HG03558 (cell line): Measurements from ENCODE around the gene IFNGR2.
A peak's percentile ranks its signal among the peaks of the same experiment; 100 is the strongest.
"Not testable (repeated sequence)": the region's sequence is repeated elsewhere in the genome, so short reads cannot be mapped to it uniquely, and the experiment has no call there.

ENCODE experiments used
- ATAC-seq: cut with Tn5 transposase; IDR thresholded peaks from one replicate; pipeline ENCODE4 v1.9.1; 2021; ENCODE audit warnings: moderate number of reproducible peaks; ENCODE audit not compliant: unreplicated experiment; ENCODE audit errors: extremely low read depth

IFNGR2 gene

DNA sequence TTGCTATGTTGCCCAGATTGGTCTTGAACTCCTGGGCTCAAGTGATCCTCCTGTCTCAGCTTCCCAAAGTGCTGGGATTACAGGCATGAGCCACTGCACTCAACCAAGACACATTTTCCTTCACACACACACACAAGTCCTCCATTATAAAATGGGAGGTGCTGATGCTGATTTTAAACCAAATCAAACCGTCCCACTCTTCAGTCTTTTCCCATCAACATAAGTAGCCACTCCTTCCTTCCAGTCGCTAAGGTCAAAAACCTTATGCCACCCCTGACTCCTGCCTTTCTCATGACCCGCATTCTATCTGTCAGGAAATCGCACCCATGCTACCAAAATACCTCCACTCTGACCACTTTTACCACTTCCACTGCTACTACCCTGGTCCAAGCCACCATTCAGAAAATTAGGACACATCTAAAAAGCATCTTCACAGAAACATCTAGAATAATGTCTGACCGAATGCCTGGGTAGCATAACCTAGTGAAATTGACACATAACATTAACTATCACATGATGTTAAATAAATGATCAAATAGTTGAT, 28.0 kb upstream of the IFNGR2 start:
- no peak for ATAC-seq

DNA sequence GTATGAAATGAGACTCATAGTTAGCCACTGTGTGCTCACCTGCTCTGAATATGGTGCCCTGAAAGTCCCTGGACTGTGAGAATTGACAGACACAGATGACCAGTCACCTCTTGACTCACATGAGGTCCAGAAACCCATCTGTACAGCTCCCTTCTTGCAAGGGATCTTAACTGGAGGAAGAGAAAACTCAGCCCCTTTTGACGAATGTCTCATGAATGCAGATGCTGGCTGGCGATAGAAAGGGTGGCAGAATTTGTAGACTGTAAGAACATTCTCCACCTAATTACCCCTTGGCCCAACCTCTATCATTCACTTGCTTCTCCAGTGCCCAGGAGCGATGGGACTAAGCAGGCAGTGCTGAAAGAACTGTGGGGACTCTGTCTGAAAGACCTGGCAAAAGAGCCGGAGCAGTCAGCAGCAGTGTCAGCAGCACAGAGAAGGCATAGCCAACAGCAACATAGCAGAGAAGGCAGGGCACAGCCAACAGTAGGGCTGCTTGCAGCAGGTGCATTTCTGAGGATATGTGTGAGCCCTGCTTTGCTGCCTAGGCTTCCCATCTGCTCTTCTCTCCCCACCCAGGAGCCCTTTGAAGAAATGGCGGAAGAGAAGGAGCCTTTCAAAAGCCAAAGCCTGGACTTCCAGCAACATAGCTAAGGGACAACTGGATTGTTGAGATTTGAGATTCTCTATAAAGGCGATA, 25.8 kb upstream of the IFNGR2 start:
- ATAC-seq, result no peak

DNA sequence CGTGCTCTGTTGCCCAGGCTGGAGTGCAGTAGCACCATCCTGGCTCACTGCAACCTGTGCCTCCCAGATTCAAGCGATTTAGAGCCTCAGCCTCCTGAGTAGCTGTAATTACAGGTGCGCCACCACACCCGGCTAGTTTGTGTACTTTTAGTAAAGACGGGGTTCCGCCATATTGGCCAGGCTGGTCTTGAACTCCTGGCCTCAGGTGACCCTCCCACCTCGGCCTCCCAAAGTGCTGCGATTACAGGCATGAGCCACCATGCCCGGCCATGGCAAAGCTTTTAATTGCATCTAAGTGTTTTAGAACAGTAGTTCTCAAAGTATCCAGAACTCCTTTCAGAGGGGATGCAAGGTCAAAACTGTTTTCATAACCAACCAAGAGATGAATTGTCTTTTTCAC, 25.1 kb upstream of the IFNGR2 start:
- no peak for ATAC-seq

DNA sequence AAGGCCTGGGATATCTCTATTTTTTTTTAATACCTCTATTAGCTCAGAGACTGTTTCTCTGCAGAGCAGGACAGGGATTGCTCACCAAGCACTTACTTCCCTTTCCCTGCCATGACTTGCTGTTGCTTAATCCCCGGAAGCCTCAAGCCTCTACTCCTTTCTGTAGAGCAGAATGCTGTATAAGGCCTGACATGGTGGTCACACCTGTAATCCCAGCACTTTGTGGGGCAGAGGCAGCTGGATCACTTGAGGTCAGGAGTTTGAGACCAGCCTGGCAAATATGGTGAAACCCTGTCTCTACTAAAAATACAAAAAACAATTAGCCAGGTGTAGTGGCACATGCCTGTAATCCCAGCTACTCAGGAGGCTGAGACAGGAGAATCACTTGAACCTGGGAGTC, 23.3 kb upstream of the IFNGR2 start:
- ATAC-seq, result not testable (repeated sequence)

DNA sequence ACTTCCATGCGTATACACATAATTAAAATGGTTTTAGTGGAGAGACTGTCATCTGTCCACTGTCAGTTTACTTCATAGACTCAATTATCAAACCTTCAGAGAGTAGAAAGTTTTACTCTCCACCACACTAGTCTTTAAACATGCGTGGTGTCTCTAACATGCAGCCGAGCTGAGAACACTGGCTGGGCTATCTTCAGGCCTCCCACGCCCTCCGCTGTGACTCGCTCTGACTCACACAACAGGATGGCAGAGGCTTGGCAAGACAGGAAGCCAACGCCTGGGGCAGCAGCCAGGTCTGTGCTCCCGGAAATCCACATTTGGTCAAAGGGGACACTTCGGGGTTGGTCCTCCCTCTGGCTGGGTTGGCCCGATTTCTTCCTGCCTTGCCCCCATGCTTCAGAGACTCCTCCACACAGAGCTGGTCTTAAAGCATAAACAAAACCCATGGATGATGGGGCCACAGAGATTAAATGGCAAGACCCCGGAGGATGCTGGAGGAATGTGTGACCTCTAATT, 22.7 kb upstream of the IFNGR2 start:
- peak; percentile 34 for ATAC-seq

DNA sequence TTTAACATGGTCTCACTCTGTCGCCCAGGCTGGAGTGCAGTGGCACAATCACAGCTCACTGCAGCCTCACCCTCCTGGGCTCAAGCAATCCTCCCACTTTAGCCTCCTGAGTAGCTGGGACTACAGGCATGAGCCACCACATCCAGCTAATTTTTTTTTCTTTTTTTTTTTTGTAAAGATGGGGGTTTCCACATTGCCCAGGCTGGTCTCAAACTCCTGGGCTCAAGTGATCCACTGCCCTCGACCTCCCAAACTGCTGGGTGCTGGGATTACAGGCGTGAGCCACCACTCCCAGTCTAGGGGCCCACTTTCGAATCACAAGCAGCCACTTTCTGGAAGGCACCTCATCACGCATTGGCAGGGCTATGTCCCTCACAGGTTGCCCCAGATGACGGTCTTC, 21.8 kb upstream of the IFNGR2 start:
- not testable (repeated sequence) for ATAC-seq

DNA sequence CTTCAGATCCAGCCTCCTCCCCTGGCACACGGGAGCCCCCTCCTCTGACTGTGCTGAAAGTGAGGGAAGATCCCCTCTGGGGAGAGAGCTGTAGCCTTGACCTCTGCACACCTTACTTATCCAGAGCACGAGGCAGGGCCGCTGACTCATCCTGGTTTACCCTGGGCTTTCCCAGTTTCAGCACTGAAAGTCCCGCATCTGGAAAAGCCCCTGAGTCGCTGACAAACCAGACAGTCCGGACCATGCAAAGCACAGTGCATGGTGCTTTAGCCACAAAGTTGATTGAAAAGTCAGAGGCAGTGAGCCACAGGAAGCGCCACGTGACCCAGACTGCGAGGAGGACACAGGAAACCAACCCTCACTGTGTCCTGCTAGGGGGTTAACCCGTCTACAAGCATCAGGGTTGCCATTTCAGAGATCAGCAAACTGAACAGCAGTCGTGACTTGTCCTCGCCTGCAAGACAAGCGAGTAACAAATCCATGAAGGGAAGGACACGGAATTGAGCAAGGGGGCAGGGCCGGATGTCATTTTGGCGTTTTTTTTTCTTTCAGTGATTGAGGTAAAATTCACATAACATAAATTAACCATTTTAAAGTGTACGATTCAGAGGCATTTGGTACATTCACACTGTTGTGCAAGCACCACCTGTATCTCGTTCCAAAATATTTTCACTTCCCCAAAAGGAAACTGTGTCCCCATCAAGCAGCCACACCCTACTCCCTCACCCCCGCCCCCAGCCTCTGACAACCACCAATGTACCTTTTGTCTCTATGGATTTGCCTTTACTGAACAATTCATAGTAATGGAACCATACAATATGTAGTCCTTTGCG, 19.9 kb upstream of the IFNGR2 start:
- peak; percentile 39 for ATAC-seq

DNA sequence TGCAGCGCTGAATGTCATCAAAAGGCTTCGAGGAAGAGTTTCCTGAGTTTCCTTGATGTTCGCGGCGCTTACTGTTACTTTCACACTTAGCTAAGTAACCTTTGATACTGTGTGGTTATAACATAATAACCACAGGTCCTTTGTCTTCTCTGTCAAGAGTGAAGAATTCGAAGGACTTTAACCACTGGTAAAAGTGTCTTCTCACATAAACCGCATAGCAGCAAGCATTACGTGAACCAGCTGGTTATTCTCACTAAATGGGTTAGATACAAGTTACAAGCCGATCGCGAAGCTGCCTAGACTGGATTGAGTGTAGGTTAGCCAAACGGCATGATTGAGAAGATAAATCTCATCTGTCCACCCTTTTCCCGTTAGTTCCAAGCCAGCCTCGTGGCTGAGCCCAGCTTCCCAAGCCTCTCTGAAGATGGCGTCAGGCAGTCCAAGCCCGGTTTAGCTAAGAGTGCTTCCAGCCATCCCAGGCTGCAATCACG, 18.3 kb upstream of the IFNGR2 start:
- no peak for ATAC-seq

DNA sequence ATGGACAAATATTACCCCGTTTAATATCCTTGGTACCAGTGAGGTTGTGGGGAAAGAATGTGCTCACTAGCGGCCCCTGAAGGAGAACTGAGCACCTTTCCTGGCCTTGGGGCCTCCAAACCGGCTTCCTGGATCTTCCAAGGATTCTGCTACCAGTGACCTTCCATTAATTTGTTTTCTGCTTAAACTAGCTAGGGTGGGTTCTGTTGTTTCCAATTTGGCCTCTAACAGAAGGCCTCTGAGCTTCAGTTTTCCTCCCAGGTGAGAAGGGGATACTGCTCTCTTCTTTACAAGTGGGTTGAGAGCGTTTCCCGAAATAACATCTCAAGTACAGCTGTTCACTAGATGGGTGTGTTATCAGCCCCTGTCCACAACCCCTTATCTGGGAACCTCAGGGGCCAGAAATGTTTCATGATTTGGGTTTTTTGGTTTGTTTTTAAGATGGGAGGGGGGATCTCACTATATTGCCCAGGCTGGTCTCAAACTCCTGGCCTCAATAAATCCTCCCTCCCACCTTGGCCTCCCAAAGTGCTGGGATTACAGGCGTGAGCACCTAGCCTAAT, 16.9 kb upstream of the IFNGR2 start:
- no peak for ATAC-seq

DNA sequence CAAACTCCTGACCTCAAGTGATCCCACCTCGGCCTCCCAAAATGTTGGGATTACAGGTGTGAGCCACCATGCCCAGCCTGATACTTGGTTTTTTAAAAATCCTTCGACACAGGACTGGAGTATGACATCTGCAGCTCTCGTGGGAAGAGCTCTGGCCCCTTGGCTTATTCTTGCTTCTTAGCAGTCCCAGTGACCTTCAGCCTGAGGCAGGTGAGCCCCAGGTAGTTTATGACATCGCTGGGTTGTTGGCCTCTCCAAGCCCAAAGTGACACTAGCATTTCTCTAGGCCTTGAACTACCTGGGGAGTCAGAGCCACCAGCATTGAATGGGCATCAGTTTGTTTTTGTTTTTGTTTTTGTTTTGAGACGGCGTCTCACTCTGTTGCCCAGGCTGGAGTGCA, 15.9 kb upstream of the IFNGR2 start:
- ATAC-seq, result no peak

DNA sequence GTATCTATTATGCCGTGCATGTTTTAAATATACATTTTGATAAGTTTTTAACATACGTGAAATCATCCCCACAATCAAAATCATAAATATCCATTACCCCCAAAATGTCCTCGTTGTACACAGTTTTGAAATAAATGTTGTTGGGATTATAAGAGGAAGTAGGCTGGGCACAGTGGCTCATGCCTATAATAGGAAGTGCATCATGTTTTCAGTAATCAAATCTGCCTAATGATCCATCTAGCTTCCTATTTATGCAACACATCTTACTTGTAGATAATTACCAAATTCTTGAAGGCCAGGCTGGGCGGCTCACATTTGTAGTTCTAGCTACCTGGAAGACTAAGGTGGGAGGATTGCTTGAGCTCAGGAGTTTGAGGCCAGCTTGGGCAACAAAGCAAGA, 15.0 kb upstream of the IFNGR2 start:
- no peak for ATAC-seq

DNA sequence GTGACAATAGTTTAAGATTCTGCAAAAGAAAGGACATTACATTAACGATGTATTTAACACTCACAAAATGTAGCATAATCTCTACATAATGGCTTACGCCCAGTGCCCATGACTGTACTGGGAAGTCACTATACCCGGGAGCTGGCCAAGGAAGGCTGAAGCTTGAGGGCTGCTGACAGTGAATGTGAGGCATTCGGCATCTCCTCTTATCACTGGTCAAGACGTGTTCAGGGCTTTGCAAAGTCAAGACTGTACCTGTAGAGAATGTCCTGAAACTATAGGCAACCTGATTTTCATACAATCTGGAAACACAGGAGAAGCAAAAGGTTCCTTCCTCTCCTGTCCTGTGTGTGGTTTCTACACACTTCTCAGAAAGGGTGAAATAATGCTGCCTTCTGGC, 12.7 kb upstream of the IFNGR2 start:
- no peak for ATAC-seq

DNA sequence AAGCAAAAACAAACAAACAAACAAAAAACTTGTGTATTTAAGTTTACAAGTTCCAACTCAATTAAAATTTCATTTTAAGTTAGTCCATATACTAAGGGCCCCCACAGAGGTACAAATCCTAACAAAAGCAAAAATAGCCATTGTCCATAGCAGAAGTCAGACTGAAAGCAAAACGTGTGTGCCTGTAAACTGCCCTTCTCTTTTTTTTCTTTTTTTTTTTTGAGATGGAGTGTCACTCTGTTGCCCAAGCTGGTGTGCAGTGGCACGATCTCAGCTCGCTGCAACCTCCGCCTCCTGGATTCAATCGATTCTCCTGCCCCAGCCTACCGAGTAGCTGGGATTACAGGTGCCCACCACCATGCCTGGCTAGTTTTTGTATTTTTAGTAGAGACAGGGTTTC, 11.6 kb upstream of the IFNGR2 start:
- ATAC-seq, result no peak

DNA sequence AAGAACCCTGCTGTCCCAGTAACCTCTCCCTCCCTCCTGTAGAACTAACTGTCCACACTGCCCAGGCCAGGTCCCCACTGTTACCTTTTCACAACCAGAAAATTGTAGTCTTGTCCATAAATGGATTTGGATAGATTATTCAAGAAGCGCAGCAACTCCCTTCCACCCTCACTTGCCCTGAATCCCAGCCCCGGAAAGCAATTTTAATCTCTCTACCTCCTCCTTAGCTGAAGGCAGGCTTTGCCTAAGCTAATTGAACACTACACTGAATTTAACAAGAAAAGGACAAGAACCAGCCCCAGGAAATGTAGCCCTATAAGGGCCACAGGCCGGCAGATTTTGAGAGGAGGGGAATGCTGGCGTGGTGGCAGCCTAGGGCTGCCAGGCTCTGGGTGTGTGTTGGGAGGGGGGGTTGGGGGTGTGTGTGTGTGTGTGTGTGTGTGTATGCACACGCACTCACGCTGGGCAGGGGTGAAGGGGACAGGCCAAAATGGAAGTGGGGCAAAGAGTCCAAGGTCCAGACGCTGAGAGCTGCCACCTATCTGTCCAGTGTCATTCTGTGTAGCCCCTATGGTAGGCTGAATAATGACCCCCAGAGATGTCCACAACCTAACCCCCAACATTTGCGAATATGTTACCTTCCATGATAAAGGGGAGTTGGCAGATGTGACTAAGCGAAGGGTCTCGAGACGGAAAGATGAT, 10.8 kb upstream of the IFNGR2 start:
- ATAC-seq, result no peak

DNA sequence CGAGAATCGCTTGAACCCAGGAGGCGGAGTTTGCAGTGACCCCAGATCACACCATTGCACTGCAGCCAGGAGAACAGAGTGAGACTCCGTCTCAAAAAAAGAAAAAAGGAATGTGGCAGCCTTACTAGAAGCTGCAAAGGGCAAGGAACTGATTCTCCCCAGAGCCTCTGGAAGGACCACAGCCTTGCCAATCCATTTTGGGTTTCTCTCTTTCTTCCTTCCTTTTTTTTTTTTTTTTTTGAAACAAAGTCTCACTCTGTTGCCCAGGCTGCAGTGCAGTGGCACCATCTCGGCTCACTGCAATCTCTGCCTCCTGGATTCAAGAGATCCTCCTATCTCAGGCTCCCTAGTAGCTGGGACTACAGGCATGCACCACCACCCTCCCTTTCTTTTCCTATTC, 9.9 kb upstream of the IFNGR2 start:
- ATAC-seq, result no peak

DNA sequence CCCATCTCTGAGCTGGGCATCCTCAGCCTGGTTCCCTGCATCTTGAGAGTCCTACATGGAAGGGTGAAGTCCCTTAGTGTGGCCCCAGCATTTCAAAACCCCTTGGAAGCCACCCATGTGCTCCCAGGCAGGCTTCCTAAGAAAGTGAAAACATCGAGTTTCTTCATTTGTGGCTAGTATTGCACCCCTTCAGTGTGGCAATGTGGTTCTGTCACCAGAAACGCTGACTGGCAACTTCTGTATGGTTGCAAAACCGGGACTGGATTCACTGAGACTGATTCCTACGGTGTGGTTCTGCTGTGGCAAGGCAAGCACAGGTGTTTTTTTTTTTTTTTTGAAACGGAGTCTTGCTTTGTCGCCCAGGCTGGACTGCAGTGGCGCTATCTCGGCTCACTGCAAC, 9.0 kb upstream of the IFNGR2 start:
- ATAC-seq, result no peak

DNA sequence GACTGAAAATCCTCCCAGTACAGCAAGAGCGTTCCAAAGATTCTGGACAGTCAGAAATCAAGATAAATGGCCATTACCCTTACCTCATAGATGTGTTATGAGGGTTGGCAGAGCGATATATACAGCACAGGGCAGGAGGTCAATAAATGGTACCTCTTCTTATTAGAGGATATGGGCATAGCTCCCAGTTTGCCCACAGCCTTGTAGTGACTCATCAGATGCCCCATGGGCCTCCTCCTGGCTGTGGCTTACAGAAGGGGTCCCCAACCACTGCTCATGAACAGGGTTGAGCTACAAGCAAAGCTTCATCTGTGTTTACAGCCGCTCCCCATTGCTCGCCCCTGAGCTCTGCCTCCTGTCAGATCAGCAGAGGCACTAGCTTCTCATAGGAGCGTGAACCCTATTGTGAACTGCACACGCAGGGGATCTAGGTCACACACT, 7.3 kb upstream of the IFNGR2 start:
- no peak for ATAC-seq

DNA sequence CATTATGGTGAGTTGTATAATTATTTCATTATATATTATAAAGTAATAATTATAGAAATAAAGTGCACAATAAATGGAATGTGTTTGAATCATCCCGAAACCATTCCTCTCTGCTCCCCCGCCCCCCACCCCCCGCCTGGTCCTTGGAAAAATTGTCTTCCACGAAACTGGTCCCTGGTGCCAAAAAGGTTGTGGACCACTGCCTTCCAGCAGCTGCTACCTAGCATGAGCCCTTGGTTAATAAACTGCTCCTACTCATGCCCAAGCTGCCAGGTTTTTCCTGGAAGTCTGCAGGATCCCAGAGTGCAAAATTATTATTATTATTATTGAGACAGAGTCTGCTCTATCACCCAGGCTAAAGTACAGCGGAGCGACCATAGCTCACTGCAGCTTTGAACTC, 6.8 kb upstream of the IFNGR2 start:
- no peak for ATAC-seq

DNA sequence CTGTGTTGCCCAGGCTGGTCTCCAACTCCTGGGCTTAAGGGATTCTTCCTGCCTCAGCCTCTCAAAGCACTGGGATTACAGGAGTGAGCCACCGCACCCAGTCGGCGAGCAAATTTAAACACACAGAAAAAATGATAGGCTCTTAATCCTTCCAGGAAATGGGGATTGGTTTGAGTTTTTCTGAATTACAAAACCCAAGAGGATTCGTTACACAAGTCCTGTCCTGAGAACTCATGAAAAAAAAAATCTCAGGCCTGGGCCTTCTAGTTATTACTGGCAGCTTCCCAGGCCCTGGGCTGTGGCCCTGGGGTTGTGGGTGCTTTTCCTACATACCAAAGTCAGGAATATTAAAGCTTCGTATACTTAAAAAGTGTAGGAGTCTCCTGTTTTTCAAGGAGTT, 6.3 kb upstream of the IFNGR2 start:
- no peak for ATAC-seq

DNA sequence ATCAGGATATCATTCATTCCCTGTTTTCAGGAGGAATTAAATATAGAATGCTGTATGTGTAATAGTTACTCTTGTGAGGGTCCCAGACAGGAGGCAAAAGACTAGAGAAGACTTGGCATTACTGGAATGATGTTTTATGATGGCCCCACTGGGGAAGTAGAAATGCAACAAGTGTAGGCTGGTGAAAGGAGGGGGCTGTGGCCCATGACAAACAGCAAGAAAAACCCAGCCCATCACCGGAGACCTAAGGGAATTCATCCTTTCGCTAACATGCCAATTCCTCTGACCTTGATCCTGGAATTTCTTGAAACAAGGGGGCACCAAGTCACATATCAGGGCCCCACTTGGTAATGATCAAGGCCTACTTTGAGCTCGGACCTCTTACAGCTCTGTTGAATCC, 5.5 kb upstream of the IFNGR2 start:
- ATAC-seq, result no peak
